ENCODE results near the gene RNASE3. TPM values are rescaled to one million over a fixed set of nuclear protein-coding genes. Genes with fewer than 3 reads are reported as not detected.

RNASE3 gene
- total and polyA plus RNA-seq, 2 donors (not counting 3 experiments of a cell fraction or from before 2014, with no cell fraction given): not detected

GRCh38 chr14:20857630-20858261 is 33.4 kb upstream of the RNASE3 start:
- ChIA-PET POLR2A (no interaction called here), CTCF (interaction anchor here (0.6 to 4.0 kb wide), 61 partner anchors 8 to 246 kb away, joined by 3 to 180 read pairs (median 4); partner anchors contain the start of genes EDDM3A, RNASE1, RNASE4 and RNASE6)
- Histone ChIP-seq H3K9me1 (replicated peaks; ENCODE audit: control insufficient read depth, extremely low read depth, insufficient read depth, low read length) (no peaks in the 10 kb centered on the region), H3K4me2 (ENCODE audit: insufficient read depth, low read length) (no peak overlapping the region), H3K27ac (ENCODE audit: insufficient read depth, low read depth, low read length) (no peak overlapping the region), H3K27me3 (ENCODE audit: control insufficient read depth in 2 of 2, insufficient read depth in 2 of 2, low read length in 2 of 2) (peaks cover 14 to 15% of the 10 kb centered on the region in 2 experiments), H3K4me1 (ENCODE audit: control insufficient read depth, extremely low read depth, insufficient read depth, low read length) (no peaks in the 10 kb centered on the region), H3K36me3 (ENCODE audit: control insufficient read depth in 2 of 2, extremely low read depth in 1 of 2, insufficient read depth in 2 of 2, low read length in 2 of 2) (no peaks in the 10 kb centered on the region), H4K20me1 (replicated peaks; ENCODE audit: control insufficient read depth, extremely low read depth, insufficient read depth, low read length) (no peaks in the 10 kb centered on the region), H3K4me3 (replicated peaks in 1 of 3; ENCODE audit: insufficient read depth in 1 of 3, low read depth in 1 of 3, low read length in 3 of 3) (no peak overlapping the region), H3K9me3 (replicated peaks; ENCODE audit: control insufficient read depth, insufficient read depth, low read length) (no peaks in the 10 kb centered on the region), H2AFZ (ENCODE audit: low read depth, low read length) (no peak overlapping the region), H3K79me2 (ENCODE audit: control insufficient read depth, insufficient read depth, low read length) (no peaks in the 10 kb centered on the region), H3K9ac (replicated peaks; ENCODE audit: extremely low read depth, insufficient read depth, low read length) (no peak overlapping the region)
- TF ChIP-seq, protein P1, sequence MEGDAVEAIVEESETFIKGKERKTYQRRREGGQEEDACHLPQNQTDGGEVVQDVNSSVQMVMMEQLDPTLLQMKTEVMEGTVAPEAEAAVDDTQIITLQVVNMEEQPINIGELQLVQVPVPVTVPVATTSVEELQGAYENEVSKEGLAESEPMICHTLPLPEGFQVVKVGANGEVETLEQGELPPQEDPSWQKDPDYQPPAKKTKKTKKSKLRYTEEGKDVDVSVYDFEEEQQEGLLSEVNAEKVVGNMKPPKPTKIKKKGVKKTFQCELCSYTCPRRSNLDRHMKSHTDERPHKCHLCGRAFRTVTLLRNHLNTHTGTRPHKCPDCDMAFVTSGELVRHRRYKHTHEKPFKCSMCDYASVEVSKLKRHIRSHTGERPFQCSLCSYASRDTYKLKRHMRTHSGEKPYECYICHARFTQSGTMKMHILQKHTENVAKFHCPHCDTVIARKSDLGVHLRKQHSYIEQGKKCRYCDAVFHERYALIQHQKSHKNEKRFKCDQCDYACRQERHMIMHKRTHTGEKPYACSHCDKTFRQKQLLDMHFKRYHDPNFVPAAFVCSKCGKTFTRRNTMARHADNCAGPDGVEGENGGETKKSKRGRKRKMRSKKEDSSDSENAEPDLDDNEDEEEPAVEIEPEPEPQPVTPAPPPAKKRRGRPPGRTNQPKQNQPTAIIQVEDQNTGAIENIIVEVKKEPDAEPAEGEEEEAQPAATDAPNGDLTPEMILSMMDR (IDR thresholded peaks at IDR 0.05; ENCODE audit: extremely low read depth in 1 of 2, insufficient read depth in 1 of 2, low read depth in 1 of 2, low read length in 2 of 2): peak; percentile 85
- no peak for TF ChIP-seq MAX (IDR thresholded peaks at IDR 0.05; ENCODE audit: insufficient read depth, insufficient read length)
- intact Hi-C loops (cut with micrococcal nuclease) (loop anchor here (1.0 to 10.0 kb wide), 5 partner anchors 16 to 245 kb away; no protein-coding TSS in a partner anchor), dilution Hi-C loops (cut with MboI; ENCODE audit: extremely low pct_ligation_motif_present, low sequenced_read_pairs) (no loop called here)
- DNase-seq (ENCODE audit: low read depth, low spot score) (peak; percentile 45), FAIRE-seq (peak; percentile 69)
- BruUV-seq (replicated peaks): no TSS peak

- Histone ChIP-seq H3K4me3 (replicated peaks in 1 of 3; ENCODE audit: insufficient read depth in 1 of 3, low read depth in 1 of 3, low read length in 3 of 3) (no peak overlapping the region), H4K20me1 (replicated peaks; ENCODE audit: control insufficient read depth, extremely low read depth, insufficient read depth, low read length) (no peaks in the 10 kb centered on the region), H3K79me2 (ENCODE audit: control insufficient read depth, insufficient read depth, low read length) (no peaks in the 10 kb centered on the region), H3K9me3 (replicated peaks; ENCODE audit: control insufficient read depth, insufficient read depth, low read length) (no peaks in the 10 kb centered on the region), H2AFZ (ENCODE audit: low read depth, low read length) (no peak overlapping the region), H3K9ac (replicated peaks; ENCODE audit: extremely low read depth, insufficient read depth, low read length) (no peak overlapping the region), H3K27ac (ENCODE audit: insufficient read depth, low read depth, low read length) (no peak overlapping the region), H3K36me3 (ENCODE audit: control insufficient read depth in 2 of 2, extremely low read depth in 1 of 2, insufficient read depth in 2 of 2, low read length in 2 of 2) (no peaks in the 10 kb centered on the region), H3K27me3 (ENCODE audit: control insufficient read depth in 2 of 2, insufficient read depth in 2 of 2, low read length in 2 of 2) (peaks cover 7 to 20% of the 10 kb centered on the region in 2 experiments), H3K4me2 (ENCODE audit: insufficient read depth, low read length) (no peak overlapping the region), H3K4me1 (ENCODE audit: control insufficient read depth, extremely low read depth, insufficient read depth, low read length) (no peaks in the 10 kb centered on the region), H3K9me1 (replicated peaks; ENCODE audit: control insufficient read depth, extremely low read depth, insufficient read depth, low read length) (no peaks in the 10 kb centered on the region)
- dilution Hi-C loops (cut with MboI; ENCODE audit: extremely low pct_ligation_motif_present, low sequenced_read_pairs): no loop called here
- ChIA-PET CTCF (interaction anchor here (0.7 to 2.0 kb wide), 4 partner anchors 9 to 166 kb away, joined by 3 to 17 read pairs (median 8); no protein-coding TSS in a partner anchor), POLR2A (no interaction called here)
- DNase-seq (ENCODE audit: low read depth, low spot score): no peak
- no TSS peak for BruUV-seq (replicated peaks)
- no peak for TF ChIP-seq POLR2AphosphoS5 (IDR thresholded peaks at IDR 0.05; ENCODE audit: insufficient read depth, low read depth, low read length)
- no peak for TF ChIP-seq MYC (IDR thresholded peaks at IDR 0.05; ENCODE audit: low read depth, low read length)
- no peak for TF ChIP-seq FOS (IDR thresholded peaks at IDR 0.05; ENCODE audit: borderline replicate concordance, insufficient read depth, low read length)
- no peak for TF ChIP-seq MAX (IDR thresholded peaks at IDR 0.05; ENCODE audit: insufficient read depth, insufficient read length)
- intact Hi-C loops (cut with micrococcal nuclease): no loop called here
- no peak for FAIRE-seq
Measured at GRCh38 chr14:20866194-20866593, 25.0 kb upstream of the RNASE3 start.
